HG03108 (cell line): ENCODE results near the gene B3GAT1.

Source experiments
- ATAC-seq: cut with Tn5 transposase; IDR thresholded peaks from one replicate; pipeline ENCODE4 v1.9.1; 2021; ENCODE audit warnings: moderate library complexity; ENCODE audit not compliant: unreplicated experiment

Gene B3GAT1

DNA sequence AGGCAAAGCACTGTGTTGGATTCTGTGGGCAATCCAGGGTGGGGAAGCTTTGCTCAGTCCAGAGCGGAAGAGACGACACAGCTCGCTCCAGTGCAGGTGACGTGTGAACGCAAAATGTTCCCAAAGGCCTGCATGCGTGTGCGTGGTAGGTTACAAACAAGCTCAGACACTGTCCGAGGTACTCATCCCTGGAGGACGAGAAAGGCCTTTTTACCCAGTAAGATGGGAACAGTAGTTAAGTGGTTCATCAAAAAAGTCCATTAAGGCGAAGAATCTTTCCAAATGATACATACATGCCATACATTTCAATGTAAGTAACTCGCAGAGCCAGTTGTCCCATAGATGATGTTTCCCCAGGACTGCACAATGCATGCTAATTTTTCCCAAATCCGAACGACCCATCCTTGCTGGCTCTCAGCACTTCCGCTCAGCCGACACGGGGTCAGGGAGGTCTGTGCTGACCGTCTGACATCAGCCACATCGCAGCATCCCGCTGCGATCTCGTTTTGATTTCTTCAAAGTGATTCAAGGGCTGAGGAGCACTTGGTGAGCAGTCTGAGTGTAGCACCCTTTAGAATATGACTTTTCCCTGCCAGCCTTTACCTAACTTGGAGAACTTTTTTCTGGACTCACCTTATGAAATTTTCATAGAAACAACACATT is 19.0 kb downstream of the B3GAT1 start:
- no peak for ATAC-seq

DNA sequence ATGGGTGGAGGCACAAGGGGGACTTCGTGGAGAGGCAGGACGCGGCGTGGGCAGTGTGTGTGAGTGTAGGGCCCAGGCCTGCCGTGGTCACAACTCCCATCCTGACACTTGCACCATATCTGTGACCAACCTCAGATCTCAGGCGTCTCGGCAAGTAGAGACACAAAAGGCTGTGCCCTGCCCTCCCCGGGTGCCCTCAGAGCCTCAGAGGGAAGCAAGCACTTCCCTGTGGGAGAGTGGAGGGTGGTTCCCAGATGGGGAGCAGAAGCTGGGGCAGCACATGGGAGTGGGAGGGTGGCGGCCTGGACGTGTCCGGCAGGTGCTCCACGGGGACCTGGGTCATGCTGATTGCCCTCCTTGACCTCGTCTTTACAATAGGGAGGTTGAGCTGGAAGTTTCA is 20.4 kb downstream of the B3GAT1 start:
- no peak for ATAC-seq

DNA sequence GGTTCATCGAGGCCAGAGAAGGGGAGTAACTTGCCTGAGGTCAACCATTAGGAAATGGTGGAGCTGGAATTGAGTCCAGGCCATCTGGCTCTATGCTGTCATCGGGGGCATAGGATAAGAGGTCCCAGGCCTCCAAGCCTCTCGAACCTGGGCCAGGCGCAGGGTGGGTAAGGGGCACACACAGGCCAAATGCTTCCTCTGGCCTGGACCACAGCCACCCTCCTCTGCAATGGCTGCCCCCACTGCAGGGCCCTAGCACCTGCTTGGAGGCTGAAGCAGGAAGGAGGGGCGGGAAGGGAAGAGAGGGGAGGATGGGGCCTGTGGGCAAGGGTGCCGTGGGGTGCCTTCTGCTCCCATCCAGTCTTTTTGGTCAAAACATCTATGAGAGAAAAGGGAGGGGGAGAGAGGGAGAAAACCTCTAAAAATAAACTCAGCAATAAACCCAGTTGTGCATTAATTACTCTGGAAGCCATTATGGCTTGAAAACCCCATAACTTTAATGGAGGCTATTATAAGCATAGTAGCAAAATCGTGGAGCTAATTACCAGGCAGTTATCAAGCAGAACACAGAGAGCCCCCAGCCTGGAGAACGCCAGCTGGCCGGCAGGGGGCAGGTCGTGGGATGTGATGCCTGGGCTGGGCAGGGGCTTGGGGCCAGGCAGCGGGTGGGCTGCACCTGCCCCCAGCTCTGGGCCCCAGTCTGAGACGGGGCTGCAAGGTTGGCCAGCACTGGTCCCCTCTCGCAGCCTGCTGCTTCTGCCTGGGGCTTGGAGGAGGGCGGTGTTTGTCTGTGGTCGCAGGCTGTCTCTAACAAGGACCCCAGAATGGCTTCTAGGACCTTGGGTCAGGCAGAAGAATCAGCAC is 21.1 kb downstream of the B3GAT1 start:
- no peak for ATAC-seq

- ATAC-seq = no peak
Observed at GRCh38 chr11:134389464-134390180, 22.4 kb downstream of the B3GAT1 start.

DNA sequence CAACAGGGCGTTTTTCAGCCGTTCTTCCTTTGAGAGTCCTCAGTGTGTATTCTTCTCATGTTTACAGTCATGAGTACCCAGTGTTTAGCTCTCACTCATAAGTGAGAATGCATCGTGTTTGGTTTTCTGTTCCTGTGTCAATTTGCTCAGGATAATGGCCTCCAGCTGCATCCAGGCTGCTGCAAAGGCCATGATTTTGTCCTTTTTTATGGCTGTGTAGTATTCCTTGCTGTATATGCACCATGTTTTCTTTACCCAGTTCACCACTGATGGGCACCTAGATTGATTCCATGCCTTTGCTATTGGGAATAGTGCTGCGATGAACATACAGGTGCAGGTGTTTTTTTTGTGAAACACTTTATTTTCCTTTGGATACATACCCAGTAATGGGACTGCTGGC is 23.5 kb downstream of the B3GAT1 start:
- no peak for ATAC-seq

- ATAC-seq = no peak
Observed at GRCh38 chr11:134387501-134387900, 24.5 kb downstream of the B3GAT1 start.

- ATAC-seq = no peak
Observed at GRCh38 chr11:134386945-134387344, 25.1 kb downstream of the B3GAT1 start.

DNA sequence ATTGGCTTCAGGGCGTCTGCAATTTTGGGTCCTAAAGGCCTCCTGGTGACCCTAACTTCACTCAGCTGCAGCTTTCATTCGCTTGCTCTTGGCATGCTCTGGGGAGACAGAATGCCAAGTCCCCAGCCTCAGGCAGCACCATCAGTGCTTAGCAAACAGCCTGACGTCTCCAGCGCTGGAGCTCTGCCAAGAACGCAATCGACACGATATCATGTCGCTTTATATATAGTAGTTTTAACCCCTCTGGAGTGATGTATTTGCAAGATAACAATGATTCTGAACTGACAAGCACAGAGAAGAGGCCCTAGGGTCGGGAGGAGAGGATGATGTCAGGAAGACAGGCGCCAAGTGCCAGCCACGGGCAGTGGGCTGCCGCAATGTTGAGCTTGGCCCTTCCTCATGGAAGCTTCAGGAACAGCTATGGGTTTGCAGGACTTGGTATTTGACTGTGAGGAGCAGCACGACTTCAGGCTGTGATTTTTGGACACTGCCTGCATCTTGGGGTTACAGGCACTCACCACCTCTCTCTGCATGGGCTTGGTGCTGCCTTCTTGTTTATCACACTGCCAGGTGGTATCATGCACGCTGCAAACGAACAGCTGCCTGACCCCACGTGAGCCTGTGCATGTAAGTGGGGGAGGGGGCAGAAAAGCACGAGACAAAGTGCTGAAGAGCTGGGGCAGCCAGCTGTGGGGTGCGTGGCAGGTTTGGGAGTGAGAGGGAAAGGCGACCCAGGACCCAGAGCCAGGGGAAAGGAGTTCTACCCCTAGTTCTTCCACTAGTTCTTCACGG is 26.1 kb downstream of the B3GAT1 start:
- no peak for ATAC-seq

DNA sequence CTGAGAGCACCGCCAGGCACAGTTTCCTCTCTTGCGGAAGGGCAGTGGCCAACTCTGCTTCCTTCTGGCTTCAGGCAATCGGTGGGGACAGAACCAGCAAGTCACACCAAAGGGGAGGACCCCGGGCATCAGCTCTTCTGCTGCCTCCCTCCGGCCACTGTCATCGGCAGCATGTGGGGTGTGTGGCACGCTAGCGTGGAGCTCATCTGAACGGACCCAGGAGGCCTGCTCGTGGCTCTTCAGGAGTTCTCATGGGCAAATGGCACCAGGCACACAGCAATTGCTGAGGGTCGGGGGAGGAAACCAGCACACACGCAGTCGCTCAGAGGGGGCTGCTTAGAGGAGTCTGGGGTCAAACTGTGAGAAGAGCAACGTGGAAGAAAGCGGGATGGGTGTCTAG is 26.9 kb downstream of the B3GAT1 start:
- ATAC-seq = no peak

DNA sequence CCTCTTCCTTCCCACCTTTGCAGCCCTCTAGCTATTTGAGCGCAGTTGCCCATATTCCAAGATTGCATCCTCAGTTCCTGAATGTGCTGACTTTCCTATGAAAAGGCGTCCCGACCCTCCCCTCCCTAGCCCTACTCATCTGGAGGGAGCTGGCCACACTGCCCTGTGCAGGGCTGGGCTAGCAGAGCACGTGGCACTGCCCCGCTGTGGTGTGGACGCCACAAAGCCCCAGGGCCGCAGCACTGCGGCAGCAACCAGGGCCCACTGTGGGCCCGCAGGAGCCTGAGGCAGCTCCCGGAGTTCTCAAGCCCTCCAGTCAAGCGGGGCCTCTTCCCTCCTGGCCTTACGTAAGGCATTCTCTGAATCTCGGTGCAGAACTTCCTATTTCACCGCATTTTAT is 27.6 kb downstream of the B3GAT1 start:
- ATAC-seq = no peak

DNA sequence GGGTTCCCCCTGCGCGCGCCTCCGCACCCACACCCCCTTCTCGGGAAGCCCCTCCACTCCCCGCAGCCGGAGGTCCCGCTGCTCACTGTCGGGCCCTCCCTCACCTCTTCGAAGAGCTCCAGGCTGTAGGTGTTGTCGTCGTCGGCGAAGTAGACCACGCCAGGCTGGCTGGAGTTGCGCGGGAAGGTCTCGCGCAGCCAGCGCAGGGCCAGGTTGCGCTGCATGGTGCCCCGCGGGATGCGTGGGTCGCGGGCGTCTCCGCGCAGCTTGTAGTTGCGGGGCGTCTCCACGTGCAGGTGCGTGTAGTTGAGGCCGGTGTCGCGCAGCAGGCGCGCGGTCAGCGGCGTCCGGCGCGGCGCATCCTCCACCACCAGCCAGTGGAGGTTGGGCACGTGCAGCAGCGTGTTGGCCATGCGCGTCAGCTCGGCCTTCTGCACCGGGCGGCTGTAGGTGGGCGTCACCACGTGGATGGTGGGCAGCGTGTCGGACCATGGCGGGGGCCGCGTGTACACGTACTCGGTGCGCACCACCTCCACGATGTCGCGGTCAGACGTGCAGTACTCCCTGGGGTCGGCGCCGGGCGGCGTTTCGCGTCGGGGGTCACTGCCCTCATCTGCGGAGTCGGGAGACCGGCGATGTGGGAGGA is 28.3 kb downstream of the B3GAT1 start:
- no peak for ATAC-seq

- ATAC-seq = no peak
Observed at GRCh38 chr11:134382830-134383229, 29.2 kb downstream of the B3GAT1 start.

DNA sequence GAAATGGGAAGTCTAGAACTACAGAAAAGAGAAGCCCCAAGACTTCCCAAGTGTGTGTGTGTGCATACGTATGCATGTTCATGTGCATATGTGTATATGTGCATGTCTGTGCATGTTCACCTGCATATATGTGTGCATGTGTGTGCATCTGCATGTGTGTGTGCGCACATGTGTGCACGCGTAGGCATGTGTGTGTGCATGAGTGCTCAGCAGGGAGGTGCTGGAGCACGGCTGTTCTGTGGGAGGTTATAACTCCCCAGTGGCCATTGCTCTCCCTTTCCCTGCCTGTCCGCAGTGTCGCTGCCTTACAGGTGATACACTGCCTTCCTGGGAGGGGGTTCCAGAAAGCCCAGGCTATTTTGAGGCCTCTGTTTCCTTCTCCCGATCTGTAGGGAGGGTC is 29.8 kb downstream of the B3GAT1 start:
- ATAC-seq = no peak

- ATAC-seq = no peak
Observed at GRCh38 chr11:134380785-134381184, 31.3 kb downstream of the B3GAT1 start.

DNA sequence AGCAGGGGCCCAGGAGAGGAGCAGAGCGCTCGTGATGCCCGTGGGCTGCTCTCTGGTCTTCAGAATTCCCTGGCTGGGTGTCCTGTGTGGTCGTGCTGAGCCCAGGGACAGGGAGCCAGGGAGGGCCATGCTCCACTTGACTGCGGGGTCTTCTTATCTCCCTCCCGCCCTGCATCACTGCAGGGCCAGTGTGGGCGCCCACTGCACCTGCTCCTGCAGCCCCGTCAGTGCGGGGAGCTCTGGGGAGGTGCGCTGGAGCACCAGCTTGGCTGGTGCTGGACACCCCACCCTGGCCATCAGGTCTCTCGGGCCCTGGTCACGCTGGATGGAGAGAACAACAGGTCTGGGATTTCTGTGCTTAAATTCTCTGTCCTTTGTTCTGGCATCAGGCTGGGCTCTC is 31.8 kb downstream of the B3GAT1 start:
- no peak for ATAC-seq

GRCh38 chr11:134379241-134379640 is 32.8 kb downstream of the B3GAT1 start:
- no peak for ATAC-seq

GRCh38 chr11:134377876-134378275 is 34.2 kb downstream of the B3GAT1 start:
- ATAC-seq = no peak

DNA sequence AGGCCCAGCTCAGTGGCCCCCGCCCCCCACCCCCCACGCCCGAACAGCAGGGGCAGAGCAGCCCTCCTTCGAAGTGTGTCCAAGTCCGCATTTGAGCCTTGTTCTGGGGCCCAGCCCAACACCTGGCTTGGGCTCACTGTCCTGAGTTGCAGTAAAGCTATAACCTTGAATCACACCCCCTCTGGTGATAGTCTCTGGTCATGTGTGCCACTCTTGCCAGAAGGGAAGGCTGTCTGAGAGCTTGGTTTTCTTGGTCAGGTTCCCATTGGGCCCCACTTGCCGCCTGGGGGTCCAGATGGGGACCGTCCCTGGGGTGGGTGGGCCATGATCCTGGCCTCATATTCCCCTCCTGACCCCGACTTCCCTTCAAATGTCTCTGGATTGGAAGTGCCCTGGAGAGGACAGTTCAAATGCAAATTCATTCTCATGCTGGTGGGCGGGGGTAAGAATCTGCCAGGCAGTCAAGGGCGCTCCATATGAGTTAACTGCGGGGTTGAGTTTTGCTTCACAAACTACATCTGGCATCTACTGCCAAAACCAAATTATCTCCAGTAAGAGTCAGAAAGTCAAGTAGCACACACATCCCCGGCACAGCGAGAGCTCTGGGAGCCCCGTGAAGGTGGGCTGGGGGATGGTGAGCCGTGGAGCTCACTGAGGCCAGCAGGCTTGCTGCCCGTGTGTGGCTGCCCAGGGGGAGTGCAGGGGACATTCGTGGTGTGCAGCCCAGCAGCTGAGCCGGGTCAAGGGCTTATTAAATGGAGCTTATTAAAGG is 35.7 kb downstream of the B3GAT1 start:
- no peak for ATAC-seq

- ATAC-seq = no peak
Observed at GRCh38 chr11:134374891-134375550, 37.0 kb downstream of the B3GAT1 start.
